IMR-90 (cell line): ENCODE results near the gene DIP2A. TPM values are rescaled to one million over a fixed set of nuclear protein-coding genes. Genes with fewer than 3 reads are reported as not detected.

Experiments
- ATAC-seq: fragments of 200-7000 bp; cut with Tn5 transposase; 2 replicates; pipeline ENCODE4 v1.9.1; 2020; ENCODE audit warnings: low read depth, mild to moderate bottlenecking, moderate library complexity
- BruUV-seq: library from RNA; stranded (reverse); fragments of 400-500 nt; replicated peaks from 2 replicates; lab custom pipeline; 2021; lab: Mats Ljungman, UMichigan
- CTCF ChIA-PET: fragments of 300-600 bp; formaldehyde crosslinking; extraction: SDS; loops from one replicate; lab custom pipeline; 2021; ENCODE audit warnings: antibody characterized with exemption; lab: Yijun Ruan, JAX
- POLR2A ChIA-PET: fragments of 300-600 bp; sonication (Branson Sonifier 250); formaldehyde crosslinking; loops from one replicate; lab custom pipeline; 2022; ENCODE audit warnings: antibody characterized with exemption; ENCODE audit not compliant: unreplicated experiment; lab: Charles Lee
- DNase-seq: peaks from one replicate; pipeline ENCODE4 v3.0.0; 2013
- H2AFZ ChIP-seq: replicated peaks from 2 replicates; pipeline ENCODE3; 2013; ENCODE audit warnings: low read length, mild to moderate bottlenecking; ENCODE audit not compliant: poor library complexity
- H2AK5ac ChIP-seq: 2 replicates; pipeline ENCODE4 v1.6.1; 2013; ENCODE audit warnings: low read depth, low read length, inconsistent platforms
- H2AK9ac ChIP-seq: replicated peaks from 2 replicates; pipeline ENCODE3; 2013; ENCODE audit warnings: mild to moderate bottlenecking, low read depth, low read length, moderate library complexity; ENCODE audit not compliant: poor library complexity
- H2BK120ac ChIP-seq: 2 replicates; pipeline ENCODE4 v1.6.1; 2013; ENCODE audit warnings: low read depth, low read length, inconsistent platforms
- H2BK15ac ChIP-seq: 3 replicates; pipeline ENCODE4 v1.6.1; 2013; ENCODE audit warnings: low read depth, low read length, inconsistent platforms
- H2BK20ac ChIP-seq: 2 replicates; pipeline ENCODE4 v1.6.1; 2013; ENCODE audit warnings: low read depth, mild to moderate bottlenecking, inconsistent platforms, low read length, moderate library complexity
- H2BK5ac ChIP-seq: 2 replicates; pipeline ENCODE4 v1.6.1; 2013; ENCODE audit warnings: mild to moderate bottlenecking, low read depth, low read length, inconsistent platforms; ENCODE audit not compliant: poor library complexity, severe bottlenecking
- H3K14ac ChIP-seq: replicated peaks from 2 replicates; pipeline ENCODE4 v1.6.1; 2013; ENCODE audit warnings: low read depth, low read length, inconsistent platforms
- H3K18ac ChIP-seq: 2 replicates; pipeline ENCODE4 v1.6.1; 2013; ENCODE audit warnings: low read depth, low read length, control low read depth
- H3K23ac ChIP-seq: 2 replicates; pipeline ENCODE4 v1.6.1; 2013; ENCODE audit warnings: low read depth, low read length, inconsistent platforms
- H3K27ac ChIP-seq: 2 replicates; pipeline ENCODE4 v1.5.1; 2013; ENCODE audit warnings: mild to moderate bottlenecking, control low read depth, low read length; ENCODE audit not compliant: insufficient read depth
- H3K27me3 ChIP-seq: 2 replicates; pipeline ENCODE4 v1.6.1; 2013; ENCODE audit warnings: low read length; ENCODE audit not compliant: control insufficient read depth, insufficient read depth
- H3K36me3 ChIP-seq: 2 replicates; pipeline ENCODE4 v1.6.1; 2013; ENCODE audit warnings: low read length, mixed read lengths; ENCODE audit not compliant: control insufficient read depth, insufficient read depth
- H3K4ac ChIP-seq: 2 replicates; pipeline ENCODE4 v1.6.1; 2013; ENCODE audit warnings: low read depth, low read length, inconsistent platforms
- H3K4me1 ChIP-seq: 2 replicates; pipeline ENCODE4 v1.6.1; 2013; ENCODE audit warnings: low read length, mixed read lengths; ENCODE audit not compliant: control insufficient read depth, insufficient read depth
- H3K4me2 ChIP-seq: 2 replicates; pipeline ENCODE4 v1.6.1; 2013; ENCODE audit warnings: low read depth, mild to moderate bottlenecking, control low read depth, low read length, moderate library complexity
- H3K4me3 ChIP-seq: 2 replicates; pipeline ENCODE4 v1.5.1; 2013; ENCODE audit warnings: low read depth, mild to moderate bottlenecking, control low read depth, low read length, moderate library complexity; ENCODE audit not compliant: insufficient read depth
- H3K56ac ChIP-seq: 2 replicates; pipeline ENCODE4 v1.6.1; 2013; ENCODE audit warnings: low read length, inconsistent platforms; ENCODE audit not compliant: insufficient read depth; ENCODE audit errors: extremely low read depth
- H3K79me1 ChIP-seq, 2 experiments: 2 replicates each; pipeline ENCODE4 v1.6.1; 2013; ENCODE audit warnings: low read length in 2 of 2, inconsistent platforms in 1 of 2, low read depth in 1 of 2
- H3K9ac ChIP-seq: 2 replicates; pipeline ENCODE4 v1.6.1; 2013; ENCODE audit warnings: low read depth, low read length, control low read depth
- H3K9me1 ChIP-seq: 2 replicates; pipeline ENCODE4 v1.6.1; 2013; ENCODE audit warnings: low read length, inconsistent platforms; ENCODE audit not compliant: insufficient read depth
- H3K9me3 ChIP-seq: 2 replicates; pipeline ENCODE4 v1.6.1; 2013; ENCODE audit warnings: low read length; ENCODE audit not compliant: control insufficient read depth, insufficient read depth
- H4K20me1 ChIP-seq: 2 replicates; pipeline ENCODE4 v1.6.1; 2013; ENCODE audit warnings: low read length, inconsistent platforms; ENCODE audit not compliant: insufficient read depth
- H4K5ac ChIP-seq: 2 replicates; pipeline ENCODE4 v1.6.1; 2013; ENCODE audit warnings: mild to moderate bottlenecking, low read depth, low read length, control low read depth
- H4K8ac ChIP-seq, 2 experiments: 2 replicates each; pipeline ENCODE4 v1.6.1; 2013; ENCODE audit warnings: low read depth in 2 of 2, low read length in 2 of 2, control low read depth in 1 of 2, inconsistent platforms in 1 of 2
- H4K91ac ChIP-seq: 2 replicates; pipeline ENCODE4 v1.6.1; 2013; ENCODE audit warnings: low read depth, low read length, inconsistent platforms; ENCODE audit not compliant: insufficient read depth
- FOS ChIP-seq: fragments of 150-350 bp; IDR thresholded peaks from 2 replicates; pipeline ENCODE4 v1.6.1; 2016; ENCODE audit warnings: low read depth, low read length
- WGBS, 2 experiments: methylation state at CpG; one replicate each; pipeline versions ENCODE4 v1.1.5 to v1.1.7; 2013; ENCODE audit warnings: missing lambda C conversion rate in 2 of 2; ENCODE audit not compliant: insufficient read length in 1 of 2; ENCODE audit errors: extremely low coverage in 2 of 2; 5-methylcytosine and 5-hydroxymethylcytosine counted together
- dilution Hi-C: fragments of 300-500 bp; cut with HindIII; formaldehyde crosslinking; loops from one replicate; pipeline ENCODE4 v1.14.3; 2018; ENCODE audit warnings: low sequenced_read_pairs; ENCODE audit not compliant: unreplicated experiment
- in situ Hi-C: fragments of 300-500 bp; cut with MboI; formaldehyde crosslinking; loops from 3 replicates; pipeline ENCODE4 v1.14.3; 2019; ENCODE audit warnings: low sequenced_read_pairs, inconsistent platforms, mixed read lengths
- intact Hi-C: fragments of 100-400 bp; cut with micrococcal nuclease; formaldehyde crosslinking; loops from 2 replicates; pipeline ENCODE4 v1.10.0; 2022
- polyA plus RNA-seq, 3 experiments: library from polyadenylated mRNA; depleted of rRNA; stranded (reverse); fragments of >200 nt; gene quantifications; 2 replicates each; pipeline ENCODE4 v1.2.3, GENCODE V29; 2012; ENCODE audit warnings: low replicate concordance in 1 of 3
- total RNA-seq: library from RNA; depleted of rRNA; stranded (reverse); fragments of >200 nt; gene quantifications from 2 replicates; pipeline ENCODE4 v1.2.3, GENCODE V29; 2012

The DIP2A gene
- total and polyA plus RNA-seq, 2 of the 4 experiments (the other 2 are of a cell fraction), result 17.9 to 24.3 TPM

DNA sequence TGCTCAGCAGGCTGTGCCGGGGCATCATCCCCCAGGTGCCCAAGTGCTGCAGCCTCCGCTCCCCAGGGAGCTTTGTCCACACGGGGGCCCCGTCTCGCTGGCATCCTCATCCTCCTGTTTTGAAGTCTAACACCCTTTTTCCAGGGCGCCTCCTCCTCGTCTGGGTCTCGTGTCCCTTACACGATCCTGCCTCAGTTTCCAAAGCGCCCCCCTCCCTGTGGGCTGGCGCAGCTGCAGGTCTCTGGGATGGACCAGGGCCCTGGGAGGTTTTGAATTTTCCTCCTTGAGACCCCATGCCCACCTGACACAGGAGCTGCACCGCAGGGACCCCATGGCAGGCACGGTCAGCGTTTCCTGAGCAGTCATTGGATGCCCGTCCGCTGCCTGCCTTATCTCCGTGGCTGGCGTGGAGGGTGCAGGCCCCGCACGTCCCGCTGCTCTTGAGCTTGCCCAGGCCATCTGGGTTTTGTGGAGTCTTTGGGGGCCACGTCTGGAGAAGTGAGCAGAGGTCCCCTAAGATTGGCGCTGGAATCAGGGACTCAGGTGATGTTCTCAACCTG, 37.4 kb upstream of the DIP2A start:
- CTCF ChIA-PET, result no interaction called here
- Histone ChIP-seq H4K8ac (no peak overlapping the region), H2AK5ac (no peak overlapping the region), H4K91ac (no peak overlapping the region), H3K4me3 (no peak overlapping the region), H4K5ac (no peak overlapping the region), H3K9me3 (no peaks in the 10 kb centered on the region), H3K56ac (no peak overlapping the region), H3K4me1 (no peaks in the 10 kb centered on the region), H3K14ac (no peak overlapping the region), H2BK120ac (no peak overlapping the region), H4K20me1 (no peaks in the 10 kb centered on the region), H2BK15ac (no peak overlapping the region), H3K9ac (no peak overlapping the region), H2BK5ac (no peak overlapping the region), H2BK20ac (no peak overlapping the region), H3K79me1 (no peaks in the 10 kb centered on the region), H3K18ac (no peak overlapping the region), H3K27me3 (no peaks in the 10 kb centered on the region), H2AFZ (no peak overlapping the region), H3K27ac (no peak overlapping the region), H3K9me1 (no peaks in the 10 kb centered on the region), H3K36me3 (peaks cover 34% of the 10 kb centered on the region), H2AK9ac (peak overlapping the region; percentile 38), H3K23ac (no peak overlapping the region), H3K4ac (no peak overlapping the region), H3K4me2 (no peak overlapping the region)
- in situ Hi-C loops (no loop called here), intact Hi-C loops (no loop called here), dilution Hi-C loops (no loop called here)
- no peak for TF ChIP-seq FOS
- POLR2A ChIA-PET, result no interaction called here
- 97% methylated on average over 10 of the region's 23 CpGs; no CpG with 5 or more reads in 1 of the 2 experiments for WGBS, 2 experiments
- DNase-seq (no peak), ATAC-seq (no peak; the same call in 1 of the 2 replicates)
- no TSS peak for BruUV-seq
